GM19455 (cell line): Measurements from ENCODE around the gene BTAF1.

Source experiments
- ATAC-seq: cut with Tn5 transposase; IDR thresholded peaks from one replicate; pipeline ENCODE4 v1.9.1; 2021; ENCODE audit not compliant: unreplicated experiment

BTAF1 gene

DNA sequence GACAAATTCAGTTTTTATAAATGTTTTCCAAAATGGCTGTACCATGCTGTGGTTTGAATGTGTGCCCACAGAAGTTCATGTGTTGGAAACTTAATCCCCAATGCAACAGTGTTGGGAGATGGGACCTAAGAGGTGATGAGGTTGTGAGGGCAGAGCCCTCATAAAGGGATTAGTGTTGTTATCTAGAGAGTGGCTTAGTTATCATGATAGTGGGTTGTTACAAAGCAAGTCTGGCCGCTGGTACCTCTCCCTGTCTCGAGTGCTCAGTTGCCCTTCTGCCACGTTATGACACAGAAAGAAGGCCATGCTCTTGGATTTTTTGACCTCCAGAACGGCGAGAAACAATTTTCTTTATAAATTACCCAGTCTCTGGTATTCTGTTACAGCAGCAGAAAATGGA, 119.0 kb downstream of the BTAF1 start:
- no peak for ATAC-seq

GRCh38 chr10:92045641-92046106, 122.1 kb downstream of the BTAF1 start:
- no peak for ATAC-seq

GRCh38 chr10:92047215-92047614, 123.6 kb downstream of the BTAF1 start:
- no peak for ATAC-seq

DNA sequence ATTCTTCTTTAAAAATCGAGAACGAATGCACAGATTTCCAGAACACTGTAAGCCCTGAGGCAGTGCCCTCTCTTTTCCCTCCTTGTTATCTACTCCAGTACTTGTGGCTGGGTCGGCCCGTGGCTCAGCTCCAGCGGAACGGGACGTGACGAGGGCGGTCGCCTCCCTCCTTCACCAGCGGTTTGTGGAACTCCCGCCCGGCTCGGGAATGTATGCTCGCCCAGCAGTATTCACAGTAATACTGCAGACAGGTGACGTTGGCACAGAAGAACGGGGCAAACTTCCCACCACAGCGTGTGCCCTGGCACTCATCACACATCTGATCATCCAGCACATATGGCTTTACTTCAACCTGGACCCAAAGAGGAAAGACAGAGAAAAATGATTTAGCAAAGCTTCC, 128.5 kb downstream of the BTAF1 start:
- ATAC-seq = no peak

DNA sequence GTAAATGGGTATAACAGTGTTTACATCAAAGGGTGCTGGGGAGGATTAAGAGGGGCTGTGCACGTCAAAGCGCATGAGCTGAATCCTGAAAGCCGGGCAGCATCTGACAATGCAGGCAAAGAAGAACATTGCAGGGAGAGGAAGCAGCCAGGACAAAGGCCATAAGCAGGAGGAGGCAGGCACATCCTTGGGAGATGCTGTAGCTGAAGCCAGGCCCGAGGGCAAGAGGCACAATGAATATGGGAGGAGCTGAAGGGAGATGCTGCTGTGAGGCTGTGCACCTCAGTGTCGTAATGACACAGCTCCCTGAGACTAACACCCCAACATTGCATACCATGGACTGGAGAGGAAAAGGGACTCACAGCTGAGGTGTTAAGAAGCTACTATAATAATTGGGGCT, 129.2 kb downstream of the BTAF1 start:
- ATAC-seq = no peak

- ATAC-seq = no peak
Observed at GRCh38 chr10:92054807-92055206, 131.2 kb downstream of the BTAF1 start.

- ATAC-seq = no peak
Observed at GRCh38 chr10:92062273-92062672, 138.7 kb downstream of the BTAF1 start.

- no peak for ATAC-seq
Observed at GRCh38 chr10:92064506-92064905, 140.9 kb downstream of the BTAF1 start.

GRCh38 chr10:92066386-92066785, 142.8 kb downstream of the BTAF1 start:
- ATAC-seq = no peak

DNA sequence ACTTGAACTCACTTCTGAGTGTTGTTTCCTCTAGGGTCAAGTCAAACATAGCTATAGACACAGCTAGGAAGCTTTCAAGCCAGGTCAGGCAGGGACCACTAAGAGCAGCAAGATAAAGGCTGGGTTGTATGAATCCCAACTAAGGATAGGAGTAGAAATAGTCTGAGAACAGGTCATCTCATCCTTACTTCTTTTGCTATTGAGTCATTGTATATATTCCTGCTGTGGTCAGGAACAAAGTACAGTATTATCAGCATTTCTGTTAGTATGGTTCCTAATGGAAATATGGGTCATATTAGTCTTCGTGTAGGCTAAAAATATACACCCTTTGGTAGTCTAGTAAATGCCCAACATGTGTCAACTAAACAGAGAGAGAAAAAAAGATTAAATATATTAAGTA, 145.3 kb downstream of the BTAF1 start:
- ATAC-seq = no peak

- ATAC-seq = no peak
Observed at GRCh38 chr10:92074126-92074887, 150.7 kb downstream of the BTAF1 start.

- no peak for ATAC-seq
Observed at GRCh38 chr10:92075829-92076228, 152.3 kb downstream of the BTAF1 start.

DNA sequence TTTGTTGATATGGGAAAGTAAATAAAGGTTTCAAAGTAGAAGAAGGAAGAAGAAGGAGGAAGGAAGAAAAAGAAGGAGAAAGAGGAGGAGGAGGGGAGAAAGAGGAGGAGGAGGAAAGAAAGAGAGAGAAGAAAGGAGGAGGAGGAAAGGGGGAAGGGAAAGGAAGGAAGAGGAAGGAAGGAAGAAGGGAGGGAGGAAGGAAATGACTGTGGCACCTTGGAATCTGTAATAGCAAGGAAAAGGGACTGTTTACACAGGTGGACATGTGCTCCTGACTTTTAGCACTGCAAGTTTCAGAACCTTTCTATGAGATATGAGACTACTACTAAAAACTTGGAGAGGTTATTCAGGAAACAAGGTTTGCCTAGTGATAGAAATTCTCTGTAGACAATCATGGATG, 153.2 kb downstream of the BTAF1 start:
- ATAC-seq = no peak

DNA sequence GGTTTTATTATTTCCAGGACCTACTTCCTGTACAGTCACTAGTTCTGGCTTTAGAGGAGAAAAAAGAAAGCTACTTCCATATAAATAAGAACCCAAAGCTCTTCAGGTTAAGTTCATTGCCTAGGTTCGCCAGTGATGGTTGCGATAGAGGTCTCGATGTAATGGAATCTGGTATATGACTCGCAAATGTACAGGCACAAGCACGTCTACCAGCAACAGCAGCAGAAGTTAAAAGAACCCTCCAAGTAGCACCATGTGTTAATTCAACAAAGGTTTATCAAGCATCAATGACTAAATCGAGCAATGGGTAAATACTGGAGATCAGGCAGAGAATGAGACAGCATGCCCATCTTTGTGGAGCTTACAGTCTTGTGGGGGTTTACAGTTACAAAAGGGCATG, 155.4 kb downstream of the BTAF1 start:
- ATAC-seq = no peak
